SK-N-SH (cell line): ENCODE results near the gene MAST2.

Experiments
- CHD2 ChIP-seq: fragments of 150-350 bp; IDR thresholded peaks from 2 replicates; pipeline ENCODE4 v1.6.1; 2018; ENCODE audit warnings: low read length; ENCODE audit not compliant: partially characterized antibody
- GABPA ChIP-seq: IDR thresholded peaks from 2 replicates; pipeline ENCODE4 v1.4.0; 2012; ENCODE audit warnings: low read depth, mild to moderate bottlenecking
- TF ChIP-seq, protein P1 (sequence below): fragments of 200-600 bp; sonication (generic); IDR thresholded peaks from 2 replicates; pipeline ENCODE4 v1.6.1; 2017; ENCODE audit warnings: antibody characterized with exemption, mild to moderate bottlenecking, moderate library complexity

DNA sequence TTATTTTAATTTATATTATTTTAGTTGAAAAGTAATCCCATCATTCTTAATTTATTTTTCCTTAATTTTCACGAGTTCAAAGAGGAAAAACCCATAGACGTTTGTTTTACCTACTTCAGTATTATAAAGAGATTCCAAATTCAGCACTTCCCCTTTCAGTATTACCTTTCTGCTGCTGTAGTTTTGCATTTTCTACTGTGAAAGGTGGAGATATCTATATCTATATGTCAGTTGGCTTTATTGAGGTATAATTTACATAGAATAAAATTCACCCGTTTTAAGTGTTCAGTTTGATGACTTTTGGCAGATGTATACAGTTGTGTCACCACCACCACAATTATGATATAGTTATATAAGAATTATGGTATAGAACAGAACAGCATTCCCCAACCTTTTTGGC, 33.0 kb downstream of the MAST2 start:
- TF ChIP-seq, protein P1, sequence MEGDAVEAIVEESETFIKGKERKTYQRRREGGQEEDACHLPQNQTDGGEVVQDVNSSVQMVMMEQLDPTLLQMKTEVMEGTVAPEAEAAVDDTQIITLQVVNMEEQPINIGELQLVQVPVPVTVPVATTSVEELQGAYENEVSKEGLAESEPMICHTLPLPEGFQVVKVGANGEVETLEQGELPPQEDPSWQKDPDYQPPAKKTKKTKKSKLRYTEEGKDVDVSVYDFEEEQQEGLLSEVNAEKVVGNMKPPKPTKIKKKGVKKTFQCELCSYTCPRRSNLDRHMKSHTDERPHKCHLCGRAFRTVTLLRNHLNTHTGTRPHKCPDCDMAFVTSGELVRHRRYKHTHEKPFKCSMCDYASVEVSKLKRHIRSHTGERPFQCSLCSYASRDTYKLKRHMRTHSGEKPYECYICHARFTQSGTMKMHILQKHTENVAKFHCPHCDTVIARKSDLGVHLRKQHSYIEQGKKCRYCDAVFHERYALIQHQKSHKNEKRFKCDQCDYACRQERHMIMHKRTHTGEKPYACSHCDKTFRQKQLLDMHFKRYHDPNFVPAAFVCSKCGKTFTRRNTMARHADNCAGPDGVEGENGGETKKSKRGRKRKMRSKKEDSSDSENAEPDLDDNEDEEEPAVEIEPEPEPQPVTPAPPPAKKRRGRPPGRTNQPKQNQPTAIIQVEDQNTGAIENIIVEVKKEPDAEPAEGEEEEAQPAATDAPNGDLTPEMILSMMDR: no peak
- TF ChIP-seq GABPA (no peak), CHD2 (no peak)
